Keratinocyte (primary cell): ENCODE data around the gene KIFC3. TPM values are rescaled to one million over a fixed set of nuclear protein-coding genes. Genes with fewer than 3 reads are reported as not detected.

Experiments used
- DNase-seq: peaks from one replicate; pipeline ENCODE4 v3.0.0-alpha.2; 2011; ENCODE audit warnings: low read depth, missing footprints, low spot score
- FAIRE-seq: peaks from 2 replicates; lab custom pipeline; 2011; peaks lifted over from hg19 to GRCh38; lab: Jason Lieb, UNC
- H2AFZ ChIP-seq: 2 replicates; pipeline ENCODE4 v1.6.0; 2012; ENCODE audit warnings: low read length, control low read depth, inconsistent platforms; ENCODE audit not compliant: control insufficient read depth
- H3K27ac ChIP-seq: 2 replicates; pipeline ENCODE4 v1.5.1; 2011; ENCODE audit warnings: low read length; ENCODE audit not compliant: control insufficient read depth, insufficient read depth
- H3K27me3 ChIP-seq: 3 replicates; pipeline ENCODE4 v1.6.0; 2011; ENCODE audit warnings: low read length; ENCODE audit not compliant: control insufficient read depth, insufficient read depth; ENCODE audit errors: extremely low read depth
- H3K36me3 ChIP-seq, 2 experiments: 2 replicates in 1 of 2; 3 replicates in 1 of 2; pipeline ENCODE4 v1.5.1; 2011; ENCODE audit warnings: low read length in 2 of 2, mild to moderate bottlenecking in 1 of 2; ENCODE audit not compliant: control insufficient read depth in 2 of 2, insufficient read depth in 2 of 2; ENCODE audit errors: extremely low read depth in 1 of 2
- H3K4me1 ChIP-seq: 3 replicates; pipeline ENCODE4 v1.5.1; 2011; ENCODE audit warnings: low read length; ENCODE audit not compliant: control insufficient read depth, insufficient read depth; ENCODE audit errors: extremely low read depth
- H3K4me2 ChIP-seq: 3 replicates; pipeline ENCODE4 v1.6.0; 2011; ENCODE audit warnings: low read depth, low read length; ENCODE audit not compliant: control insufficient read depth, insufficient read depth; ENCODE audit errors: extremely low read depth
- H3K4me3 ChIP-seq, 3 experiments: fragments of 200-600 bp in 1 of 3; sonication (generic) in 1 of 3; 2 replicates in 2 of 3; 3 replicates in 1 of 3; pipeline ENCODE4 v1.5.1; 2011 to 2016; ENCODE audit warnings: low read length in 3 of 3, mild to moderate bottlenecking in 3 of 3, control low read depth in 2 of 3, inconsistent platforms in 1 of 3, low read depth in 1 of 3, mixed read lengths in 1 of 3, mixed run types in 1 of 3, moderate library complexity in 1 of 3; ENCODE audit not compliant: control insufficient read depth in 2 of 3, insufficient read depth in 2 of 3; ENCODE audit errors: extremely low read depth in 1 of 3
- H3K79me2 ChIP-seq: 2 replicates; pipeline ENCODE4 v1.6.0; 2012; ENCODE audit warnings: low read length; ENCODE audit not compliant: control insufficient read depth, insufficient read depth
- H3K9ac ChIP-seq: 3 replicates; pipeline ENCODE4 v1.6.0; 2011; ENCODE audit warnings: low read length; ENCODE audit not compliant: control insufficient read depth, insufficient read depth; ENCODE audit errors: extremely low read depth
- H3K9me1 ChIP-seq: 3 replicates; pipeline ENCODE4 v1.6.0; 2011; ENCODE audit warnings: low read length; ENCODE audit not compliant: control insufficient read depth, insufficient read depth; ENCODE audit errors: extremely low read depth
- H3K9me3 ChIP-seq: 2 replicates; pipeline ENCODE4 v1.5.1; 2012; ENCODE audit warnings: low read depth, low read length; ENCODE audit not compliant: control insufficient read depth
- H4K20me1 ChIP-seq: 3 replicates; pipeline ENCODE4 v1.6.0; 2011; ENCODE audit warnings: low read length; ENCODE audit not compliant: control insufficient read depth, insufficient read depth; ENCODE audit errors: extremely low read depth
- EZH2 ChIP-seq: IDR thresholded peaks from one replicate; pipeline ENCODE4 v1.6.1; 2012; ENCODE audit warnings: inconsistent platforms, mild to moderate bottlenecking, low read length, moderate library complexity
- dilution Hi-C: fragments of 300-500 bp; cut with MboI; formaldehyde crosslinking; loops from one replicate; pipeline ENCODE4 v1.7.0; 2020; ENCODE audit warnings: low sequenced_read_pairs; ENCODE audit not compliant: extremely low pct_ligation_motif_present
- polyA plus RNA-seq, 5 experiments: library from polyadenylated mRNA; depleted of rRNA in 3 of 5; stranded (reverse) in 3 of 5; stranded (forward) in 1 of 5; unstranded in 1 of 5; fragments of >200 nt; gene quantifications; 1 replicate in 1 of 5; 2 replicates in 3 of 5; 3 replicates in 1 of 5; pipeline versions ENCODE4 v1.2.1 to v1.2.3, GENCODE V29; 2011 to 2012; ENCODE audit warnings: missing spikeins in 2 of 5, low read depth in 1 of 5, low replicate concordance in 1 of 5
- TF ChIP-seq, protein P1 (sequence below), 3 experiments: IDR thresholded peaks in 1 of 3; conservative IDR thresholded peaks in 1 of 3; optimal IDR thresholded peaks in 1 of 3; 2 replicates in 2 of 3; 3 replicates in 1 of 3; pipeline versions ENCODE3 to v1.5.1; 2011; ENCODE audit warnings: low read length in 3 of 3, mild to moderate bottlenecking in 3 of 3, moderate library complexity in 2 of 3, control low read depth in 1 of 3, inconsistent platforms in 1 of 3; ENCODE audit not compliant: insufficient read depth in 2 of 3; ENCODE audit errors: extremely low read depth in 1 of 3

The KIFC3 gene
- polyA plus RNA-seq, 1 donor (not counting 4 experiments of a cell fraction or from before 2014, with no cell fraction given): 22.7 TPM

DNA sequence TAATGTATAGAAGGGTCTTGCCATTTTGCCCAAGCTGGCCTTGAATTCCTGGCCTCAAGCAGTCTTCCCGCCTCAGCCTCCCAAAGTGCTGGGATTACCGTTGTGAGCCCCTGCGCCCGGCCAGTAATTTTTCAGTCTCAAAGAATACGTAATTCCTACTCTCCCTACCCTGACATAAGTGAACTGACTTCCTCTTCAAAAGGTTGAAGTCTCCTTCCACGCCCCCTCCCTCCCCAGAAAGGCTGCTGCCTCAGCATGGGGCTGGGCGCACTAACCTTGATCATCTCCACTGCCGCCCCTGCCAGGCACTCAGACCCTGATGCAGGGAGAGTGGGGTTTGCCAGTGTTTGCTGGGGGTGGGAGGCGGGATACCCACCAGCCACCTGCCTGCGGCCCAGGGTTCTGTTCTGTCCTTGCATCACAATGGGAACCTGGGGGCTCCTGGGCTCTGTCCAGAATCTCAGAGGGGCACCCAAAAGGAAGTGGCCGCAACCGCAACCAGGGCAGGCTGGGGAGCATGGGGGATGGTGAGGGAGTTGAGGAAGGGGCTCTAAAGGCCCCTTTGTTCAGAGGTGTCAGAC is 27.5 kb downstream of the KIFC3 start:
- Histone ChIP-seq H3K4me2 (no peak overlapping the region), H3K79me2 (peaks cover 2% of the 10 kb centered on the region), H3K27me3 (no peaks in the 10 kb centered on the region), H3K9me3 (no peaks in the 10 kb centered on the region), H3K9ac (no peak overlapping the region), H4K20me1 (no peaks in the 10 kb centered on the region), H2AFZ (no peak overlapping the region), H3K36me3 (peaks cover 30 to 51% of the 10 kb centered on the region in 2 experiments), H3K4me1 (no peaks in the 10 kb centered on the region), H3K9me1 (no peaks in the 10 kb centered on the region), H3K27ac (no peak overlapping the region), H3K4me3 (no peak overlapping the region)
- dilution Hi-C loops: no loop called here
- no peak for FAIRE-seq
- no peak for DNase-seq
- TF ChIP-seq, protein P1, sequence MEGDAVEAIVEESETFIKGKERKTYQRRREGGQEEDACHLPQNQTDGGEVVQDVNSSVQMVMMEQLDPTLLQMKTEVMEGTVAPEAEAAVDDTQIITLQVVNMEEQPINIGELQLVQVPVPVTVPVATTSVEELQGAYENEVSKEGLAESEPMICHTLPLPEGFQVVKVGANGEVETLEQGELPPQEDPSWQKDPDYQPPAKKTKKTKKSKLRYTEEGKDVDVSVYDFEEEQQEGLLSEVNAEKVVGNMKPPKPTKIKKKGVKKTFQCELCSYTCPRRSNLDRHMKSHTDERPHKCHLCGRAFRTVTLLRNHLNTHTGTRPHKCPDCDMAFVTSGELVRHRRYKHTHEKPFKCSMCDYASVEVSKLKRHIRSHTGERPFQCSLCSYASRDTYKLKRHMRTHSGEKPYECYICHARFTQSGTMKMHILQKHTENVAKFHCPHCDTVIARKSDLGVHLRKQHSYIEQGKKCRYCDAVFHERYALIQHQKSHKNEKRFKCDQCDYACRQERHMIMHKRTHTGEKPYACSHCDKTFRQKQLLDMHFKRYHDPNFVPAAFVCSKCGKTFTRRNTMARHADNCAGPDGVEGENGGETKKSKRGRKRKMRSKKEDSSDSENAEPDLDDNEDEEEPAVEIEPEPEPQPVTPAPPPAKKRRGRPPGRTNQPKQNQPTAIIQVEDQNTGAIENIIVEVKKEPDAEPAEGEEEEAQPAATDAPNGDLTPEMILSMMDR (optimal IDR thresholded peaks at IDR 0.05 in 1 of 3, IDR thresholded peaks at IDR 0.05 in 1 of 3, conservative IDR thresholded peaks at IDR 0.05 in 1 of 3; ENCODE audit: extremely low read depth in 1 of 3, insufficient read depth in 2 of 3, low read length in 3 of 3): no peak
- TF ChIP-seq EZH2: no peak

DNA sequence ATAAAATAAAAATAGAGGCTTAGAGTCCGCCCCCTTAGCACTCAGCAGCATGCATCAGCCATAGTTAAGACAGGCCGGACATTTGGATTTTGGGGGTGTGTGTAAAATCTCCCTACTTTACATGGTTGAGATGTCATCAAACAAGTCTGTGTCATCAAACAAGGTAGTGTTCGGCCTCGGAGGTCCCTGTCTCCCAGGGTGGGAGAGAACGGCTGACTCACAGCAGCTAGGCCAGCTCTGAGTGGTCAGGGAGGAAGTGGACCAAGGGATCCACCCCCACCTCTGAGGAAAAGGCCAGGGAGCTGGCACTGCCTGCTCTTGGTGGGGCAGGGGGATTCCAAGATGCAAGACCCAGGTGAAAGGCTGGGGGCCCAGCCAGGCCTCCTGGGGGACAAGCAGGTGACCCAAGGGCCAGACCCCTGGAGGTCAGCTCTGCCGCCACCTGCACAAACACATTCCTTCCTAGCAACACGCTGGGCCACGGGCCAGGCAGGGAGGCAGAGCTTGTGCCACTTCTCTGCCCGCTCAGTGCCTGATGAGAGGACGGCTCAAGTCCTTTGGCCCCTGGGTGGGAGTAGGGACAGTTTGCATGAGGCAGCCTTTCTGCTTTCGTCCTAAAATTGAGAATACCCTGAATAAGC is 28.5 kb downstream of the KIFC3 start:
- H3K9me1 ChIP-seq: no peaks in the 10 kb centered on the region
- no peak for FAIRE-seq
- H3K4me3 ChIP-seq: no peak overlapping the region
- H3K9me3 ChIP-seq: no peaks in the 10 kb centered on the region
- H4K20me1 ChIP-seq: no peaks in the 10 kb centered on the region
- peaks cover 31 to 48% of the 10 kb centered on the region in 2 experiments for H3K36me3 ChIP-seq
- TF ChIP-seq EZH2: no peak
- TF ChIP-seq, protein P1 (optimal IDR thresholded peaks at IDR 0.05 in 1 of 3, IDR thresholded peaks at IDR 0.05 in 1 of 3, conservative IDR thresholded peaks at IDR 0.05 in 1 of 3; ENCODE audit: extremely low read depth in 1 of 3, insufficient read depth in 2 of 3, low read length in 3 of 3): no peak
- no peaks in the 10 kb centered on the region for H3K27me3 ChIP-seq
- no peak overlapping the region for H3K27ac ChIP-seq
- dilution Hi-C loops: no loop called here
- H3K4me1 ChIP-seq: no peaks in the 10 kb centered on the region
- DNase-seq: no peak
- H3K79me2 ChIP-seq: peaks cover 2% of the 10 kb centered on the region
- no peak overlapping the region for H3K9ac ChIP-seq
- H3K4me2 ChIP-seq: no peak overlapping the region
- H2AFZ ChIP-seq: no peak overlapping the region
